GM18498 (cell line): ENCODE results near the gene DIRAS1.
A peak's percentile ranks its signal among the peaks of the same experiment; 100 is the strongest.
"Not testable (repeated sequence)": the region's sequence is repeated elsewhere in the genome, so short reads cannot be mapped to it uniquely, and the experiment has no call there.

Experiments
- ATAC-seq: cut with Tn5 transposase; IDR thresholded peaks from one replicate; pipeline ENCODE4 v1.9.1; 2021; ENCODE audit warnings: mild to moderate bottlenecking, moderate library complexity; ENCODE audit not compliant: unreplicated experiment

Gene DIRAS1

DNA sequence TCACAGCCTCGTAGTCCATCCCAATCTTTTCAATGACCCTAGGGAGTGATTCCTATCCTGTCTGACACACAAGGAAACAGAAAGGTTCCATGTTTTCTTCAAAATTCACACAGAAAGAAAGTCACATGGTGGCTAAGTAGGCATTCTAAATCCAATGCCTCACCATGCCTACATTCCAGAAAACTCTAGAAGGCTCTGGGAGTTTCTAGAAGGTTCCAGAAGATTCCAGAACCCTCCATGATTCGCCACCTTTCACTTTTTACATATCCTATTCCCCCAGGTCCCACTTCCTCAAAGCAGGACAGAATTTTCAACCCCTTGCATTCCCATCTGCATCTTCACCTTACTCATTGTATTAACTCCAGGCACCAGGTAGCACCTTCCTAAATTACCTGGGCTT is 41.7 kb downstream of the DIRAS1 start:
- no peak for ATAC-seq

GRCh38 chr19:2678948-2679347 is 42.2 kb downstream of the DIRAS1 start:
- not testable (repeated sequence) for ATAC-seq

DNA sequence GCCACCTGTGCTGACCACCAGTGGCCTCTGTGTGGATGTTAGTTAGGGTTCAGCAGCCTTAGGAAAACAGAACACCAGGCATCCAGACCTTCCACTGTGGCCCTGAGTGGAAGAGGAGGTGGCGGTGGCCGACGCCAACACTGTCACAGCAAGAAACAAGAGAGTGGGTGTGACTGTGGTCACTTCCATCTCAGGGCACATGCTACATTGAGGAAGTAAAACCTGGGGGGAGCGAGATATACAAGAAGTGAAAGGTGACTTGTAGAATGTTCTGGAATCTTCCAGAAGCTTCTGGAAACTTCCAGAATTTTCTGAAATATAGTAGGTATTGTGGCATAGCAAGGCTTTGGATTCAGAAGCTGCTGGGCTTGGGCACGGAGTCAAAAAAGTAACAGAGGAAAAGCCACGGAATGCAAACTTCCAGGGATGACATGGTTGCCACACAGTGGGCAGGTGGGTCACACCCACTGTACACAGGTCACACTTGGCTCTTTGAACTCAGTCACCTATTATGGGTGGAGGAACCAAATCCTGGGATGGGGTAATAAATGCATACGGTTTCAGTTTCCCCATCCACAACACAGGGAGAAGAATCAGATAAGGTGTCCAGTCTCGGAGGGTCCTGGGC is 43.0 kb downstream of the DIRAS1 start:
- peak; percentile 66 for ATAC-seq

DNA sequence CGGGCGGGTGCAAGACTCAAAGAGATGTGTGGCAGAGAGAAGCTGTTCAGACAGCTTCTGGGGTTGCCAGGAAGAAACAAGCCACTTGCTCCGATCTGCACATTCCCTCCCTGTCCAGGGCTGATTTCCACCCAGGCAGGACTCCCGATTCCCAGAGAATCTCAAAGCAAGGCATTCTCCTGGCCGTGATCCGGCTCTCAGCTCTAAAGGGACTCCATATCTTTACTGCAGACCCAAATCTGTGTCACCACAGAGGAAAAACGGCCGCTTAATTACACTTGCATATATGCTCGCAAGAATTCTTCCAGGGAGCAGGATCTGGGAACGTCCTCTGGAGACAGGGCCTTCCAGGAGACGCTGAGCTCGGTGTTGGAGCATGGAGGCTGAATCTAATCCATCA is 44.3 kb downstream of the DIRAS1 start:
- no peak for ATAC-seq

- no peak for ATAC-seq
Observed at GRCh38 chr19:2675892-2676291, 45.3 kb downstream of the DIRAS1 start.

- no peak for ATAC-seq
Observed at GRCh38 chr19:2670217-2670616, 51.0 kb downstream of the DIRAS1 start.

DNA sequence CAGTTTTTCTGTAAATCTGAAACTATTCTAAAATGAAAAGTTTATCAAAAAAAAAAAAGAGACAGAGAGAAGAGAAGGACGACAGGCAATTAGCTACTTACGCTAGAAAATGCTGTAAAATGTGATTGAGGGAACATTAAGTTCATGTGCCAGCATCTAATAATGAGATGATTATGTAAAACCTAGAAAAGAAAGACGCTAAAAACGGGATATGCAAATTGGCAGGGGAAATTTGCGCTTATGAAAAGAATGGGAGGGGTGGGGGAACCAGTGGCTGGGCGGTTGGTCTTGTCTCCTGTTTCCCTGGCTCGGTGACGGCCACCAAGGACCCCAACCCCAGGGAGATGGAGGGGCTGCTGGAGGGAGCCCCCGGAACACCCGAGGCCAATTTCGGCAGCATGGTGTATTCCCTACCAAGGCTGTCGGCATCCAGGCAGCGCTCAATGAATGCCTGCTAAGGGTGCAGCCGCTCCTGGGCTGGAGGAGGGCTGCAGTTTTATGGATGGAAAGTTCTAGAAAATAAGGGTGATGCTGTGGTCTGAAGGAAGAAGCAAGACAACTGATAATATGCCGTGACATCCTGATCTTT is 52.9 kb downstream of the DIRAS1 start:
- ATAC-seq = no peak

DNA sequence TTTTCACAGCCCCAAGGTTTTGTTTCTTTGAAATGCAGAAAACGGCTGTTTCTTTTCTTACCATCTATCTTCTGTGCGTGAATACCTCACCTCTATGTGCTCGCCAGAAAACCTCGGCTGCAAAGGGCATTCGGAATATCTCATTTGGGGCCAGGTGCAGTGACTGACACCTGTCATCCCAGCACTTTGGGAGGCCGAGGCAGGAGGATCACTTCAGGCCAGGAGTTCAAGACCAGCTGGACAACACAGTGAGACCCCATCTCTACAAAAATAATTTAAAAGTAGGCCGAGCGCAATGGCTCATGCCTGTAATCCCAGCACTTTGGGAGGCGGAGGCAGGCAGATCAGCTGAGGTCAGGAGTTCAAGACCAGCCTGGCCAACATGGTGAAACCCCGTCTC is 53.8 kb downstream of the DIRAS1 start:
- ATAC-seq = not testable (repeated sequence)

DNA sequence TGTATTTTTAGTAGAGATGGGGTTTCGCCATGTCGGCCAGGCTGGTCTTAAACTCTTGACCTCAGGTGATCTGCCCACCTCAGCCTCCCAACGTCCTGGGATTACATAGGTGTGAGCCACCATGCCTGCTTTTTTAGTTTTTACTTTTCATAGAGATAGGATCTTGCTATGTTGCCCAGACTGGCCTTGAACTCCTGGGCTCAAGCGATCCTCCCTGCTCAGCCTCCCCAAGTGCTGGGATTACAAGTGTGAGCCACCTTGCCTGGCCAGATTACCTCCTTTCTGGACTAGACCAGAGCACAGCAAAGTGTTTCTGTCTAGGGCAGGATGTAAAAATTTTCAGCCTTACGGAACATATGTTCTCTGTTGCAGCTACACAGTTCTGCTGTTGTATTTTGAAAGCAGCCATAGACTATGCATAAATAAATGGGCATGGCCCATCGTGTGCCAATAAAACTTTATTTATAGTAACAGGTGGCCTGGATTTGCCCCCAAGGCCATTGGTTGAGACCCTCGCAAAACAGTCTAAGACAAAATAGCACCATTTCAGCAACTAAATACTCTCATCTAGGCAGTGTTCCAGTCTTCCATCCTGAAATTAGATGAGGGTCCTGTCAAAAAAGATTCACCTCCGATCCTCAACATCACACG is 54.7 kb downstream of the DIRAS1 start:
- ATAC-seq = no peak

DNA sequence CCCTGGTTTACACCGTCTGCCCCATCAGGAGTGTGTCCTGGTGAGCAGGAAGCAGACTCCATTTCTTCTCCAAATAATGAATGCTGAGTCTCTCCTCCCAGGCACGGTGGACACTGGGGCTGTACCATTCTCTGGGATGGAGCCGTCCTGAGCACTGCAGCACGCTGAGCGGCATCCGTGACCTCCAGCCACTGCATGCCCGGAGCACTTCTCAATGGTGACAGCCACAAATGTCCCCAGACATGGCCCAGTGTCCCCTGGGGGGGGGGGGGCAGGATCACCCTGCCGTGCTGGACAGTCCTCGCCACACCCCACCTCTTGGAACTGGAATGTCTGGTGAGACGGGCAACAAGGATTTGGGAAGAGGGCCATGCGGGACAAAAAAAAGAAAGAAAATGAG is 56.1 kb downstream of the DIRAS1 start:
- ATAC-seq = no peak
